PFSK-1 (cell line): Measurements from ENCODE around the gene RUNX2.

Experiments used
- FOXP2 ChIP-seq: optimal IDR thresholded peaks from 2 replicates; pipeline ENCODE3; 2011; ENCODE audit warnings: borderline replicate concordance, control low read depth, inconsistent platforms; ENCODE audit not compliant: insufficient read depth; ENCODE audit errors: extremely low read length, extremely low read depth
- POLR2AphosphoS5 ChIP-seq: IDR thresholded peaks from 2 replicates; pipeline ENCODE4 v1.6.1; 2012; ENCODE audit warnings: low read depth, mild to moderate bottlenecking, control low read depth, low read length, moderate library complexity
- SIN3A ChIP-seq: IDR thresholded peaks from 2 replicates; pipeline ENCODE4 v1.6.1; 2012; ENCODE audit warnings: mild to moderate bottlenecking, low read length, moderate library complexity, borderline replicate concordance; ENCODE audit not compliant: insufficient read depth
- TAF1 ChIP-seq: IDR thresholded peaks from 2 replicates; pipeline ENCODE4 v1.6.1; 2012; ENCODE audit warnings: low read length, control low read depth, borderline replicate concordance; ENCODE audit not compliant: insufficient read depth
- TF ChIP-seq, protein P1 (sequence below), 2 experiments: IDR thresholded peaks; 2 replicates each; pipeline versions ENCODE4 v1.6.1 to v1.8.0; 2011 to 2012; ENCODE audit warnings: low read depth in 2 of 2, low read length in 2 of 2, control low read depth in 1 of 2, inconsistent platforms in 1 of 2, mild to moderate bottlenecking in 1 of 2, moderate library complexity in 1 of 2; ENCODE audit not compliant: insufficient read depth in 1 of 2

RUNX2 gene

GRCh38 chr6:45426251-45426650, 98.1 kb downstream of the RUNX2 start:
- TF ChIP-seq POLR2AphosphoS5, result no peak
- TF ChIP-seq SIN3A, result no peak
- TF ChIP-seq, protein P1, sequence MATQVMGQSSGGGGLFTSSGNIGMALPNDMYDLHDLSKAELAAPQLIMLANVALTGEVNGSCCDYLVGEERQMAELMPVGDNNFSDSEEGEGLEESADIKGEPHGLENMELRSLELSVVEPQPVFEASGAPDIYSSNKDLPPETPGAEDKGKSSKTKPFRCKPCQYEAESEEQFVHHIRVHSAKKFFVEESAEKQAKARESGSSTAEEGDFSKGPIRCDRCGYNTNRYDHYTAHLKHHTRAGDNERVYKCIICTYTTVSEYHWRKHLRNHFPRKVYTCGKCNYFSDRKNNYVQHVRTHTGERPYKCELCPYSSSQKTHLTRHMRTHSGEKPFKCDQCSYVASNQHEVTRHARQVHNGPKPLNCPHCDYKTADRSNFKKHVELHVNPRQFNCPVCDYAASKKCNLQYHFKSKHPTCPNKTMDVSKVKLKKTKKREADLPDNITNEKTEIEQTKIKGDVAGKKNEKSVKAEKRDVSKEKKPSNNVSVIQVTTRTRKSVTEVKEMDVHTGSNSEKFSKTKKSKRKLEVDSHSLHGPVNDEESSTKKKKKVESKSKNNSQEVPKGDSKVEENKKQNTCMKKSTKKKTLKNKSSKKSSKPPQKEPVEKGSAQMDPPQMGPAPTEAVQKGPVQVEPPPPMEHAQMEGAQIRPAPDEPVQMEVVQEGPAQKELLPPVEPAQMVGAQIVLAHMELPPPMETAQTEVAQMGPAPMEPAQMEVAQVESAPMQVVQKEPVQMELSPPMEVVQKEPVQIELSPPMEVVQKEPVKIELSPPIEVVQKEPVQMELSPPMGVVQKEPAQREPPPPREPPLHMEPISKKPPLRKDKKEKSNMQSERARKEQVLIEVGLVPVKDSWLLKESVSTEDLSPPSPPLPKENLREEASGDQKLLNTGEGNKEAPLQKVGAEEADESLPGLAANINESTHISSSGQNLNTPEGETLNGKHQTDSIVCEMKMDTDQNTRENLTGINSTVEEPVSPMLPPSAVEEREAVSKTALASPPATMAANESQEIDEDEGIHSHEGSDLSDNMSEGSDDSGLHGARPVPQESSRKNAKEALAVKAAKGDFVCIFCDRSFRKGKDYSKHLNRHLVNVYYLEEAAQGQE (IDR thresholded peaks at IDR 0.05; ENCODE audit: insufficient read depth in 1 of 2, low read depth in 2 of 2, low read length in 2 of 2), result no peak
- TF ChIP-seq FOXP2, result no peak
- no peak for TF ChIP-seq TAF1

- TF ChIP-seq POLR2AphosphoS5 (no peak), TAF1 (no peak)
Measured at GRCh38 chr6:45427726-45428125, 99.6 kb downstream of the RUNX2 start.

DNA sequence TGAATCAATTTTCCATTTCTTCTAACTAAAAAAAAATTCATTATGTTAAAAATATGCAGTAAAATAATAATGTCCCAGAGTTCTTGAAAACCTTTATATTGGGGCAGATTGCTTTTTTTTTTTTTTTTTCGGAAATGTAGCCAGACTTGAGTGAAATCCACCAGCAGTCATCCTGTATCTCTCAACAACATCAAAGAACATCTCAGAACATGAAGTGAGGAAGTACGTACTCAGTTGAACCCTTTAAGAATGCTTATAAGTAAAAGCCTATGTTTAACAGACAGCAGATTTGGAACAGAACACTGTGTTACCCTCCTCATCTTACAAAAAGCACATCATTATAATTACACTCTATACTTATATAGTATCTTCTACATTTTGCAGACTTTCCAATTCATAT, 100.6 kb downstream of the RUNX2 start:
- no peak for TF ChIP-seq SIN3A
- TF ChIP-seq, protein P1 (IDR thresholded peaks at IDR 0.05; ENCODE audit: insufficient read depth in 1 of 2, low read depth in 2 of 2, low read length in 2 of 2), result no peak
- TF ChIP-seq FOXP2, result no peak
- no peak for TF ChIP-seq POLR2AphosphoS5
- no peak for TF ChIP-seq TAF1

- TF ChIP-seq FOXP2 (no peak), TAF1 (no peak), SIN3A (no peak), POLR2AphosphoS5 (no peak)
- TF ChIP-seq, protein P1 (IDR thresholded peaks at IDR 0.05; ENCODE audit: insufficient read depth in 1 of 2, low read depth in 2 of 2, low read length in 2 of 2), result no peak
Measured at GRCh38 chr6:45430590-45431202, 102.6 kb downstream of the RUNX2 start.

DNA sequence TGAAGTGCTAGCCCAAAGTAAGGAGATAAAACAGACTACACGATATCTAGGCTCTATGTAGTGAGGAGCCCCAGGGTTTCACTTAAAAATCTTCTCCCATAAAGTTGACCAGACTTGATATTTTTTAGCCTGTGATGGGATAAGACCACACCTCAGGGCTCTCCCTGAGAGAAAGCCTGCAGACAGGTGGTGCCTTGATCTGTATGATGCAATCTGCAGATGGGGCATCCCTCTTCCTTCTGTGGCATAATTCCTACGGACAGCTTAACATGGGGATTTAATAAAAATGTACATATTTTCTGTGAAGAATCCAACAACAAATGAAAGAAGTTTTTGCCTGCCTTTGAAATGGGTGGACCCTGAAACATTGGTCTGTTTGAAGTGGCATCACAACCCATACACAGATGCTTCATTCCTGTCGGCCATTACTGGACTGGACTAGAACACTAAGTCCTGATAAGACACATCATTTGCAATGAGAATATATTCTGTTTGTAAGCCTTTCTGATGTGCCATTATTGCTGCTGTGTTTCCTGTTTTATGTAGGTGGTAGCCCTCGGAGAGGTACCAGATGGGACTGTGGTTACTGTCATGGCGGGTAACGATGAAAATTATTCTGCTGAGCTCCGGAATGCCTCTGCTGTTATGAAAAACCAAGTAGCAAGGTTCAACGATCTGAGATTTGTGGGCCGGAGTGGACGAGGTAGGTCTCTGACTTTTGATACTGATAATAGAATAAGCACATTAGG, 103.4 kb downstream of the RUNX2 start:
- TF ChIP-seq FOXP2, result no peak
- TF ChIP-seq, protein P1 (IDR thresholded peaks at IDR 0.05; ENCODE audit: insufficient read depth in 1 of 2, low read depth in 2 of 2, low read length in 2 of 2), result no peak
